ENCODE measurements around the gene TMEM256. TPM values are rescaled to one million over a fixed set of nuclear protein-coding genes. Genes with fewer than 3 reads are reported as not detected.

Gene TMEM256
- total and polyA plus RNA-seq, 4 donors: 30.0 to 130 (median 97.7) TPM

GRCh38 chr17:7416323-7416722, 12.4 kb upstream of the TMEM256 start:
- no peak overlapping the region for H3K9ac ChIP-seq (ENCODE audit: low read depth in 1 of 2, low read length in 2 of 2)
- no peaks in the 10 kb centered on the region for H3K36me3 ChIP-seq (ENCODE audit: control insufficient read depth in 4 of 4, insufficient read depth in 3 of 4, low read depth in 1 of 4, low read length in 3 of 4)
- no peak overlapping the region for H3K4me3 ChIP-seq (ENCODE audit: low read depth in 1 of 3, low read length in 3 of 3)
- 81% methylated on average over 6 of the region's 6 CpGs for WGBS
- H3K27ac ChIP-seq (ENCODE audit: low read depth in 1 of 2, low read length in 2 of 2): no peak overlapping the region
- DNase-seq (ENCODE audit: low spot score): no peak
- H3K9me3 ChIP-seq (ENCODE audit: control insufficient read depth in 4 of 4, low read length in 3 of 4): no peaks in the 10 kb centered on the region
- TF ChIP-seq HNF4G (IDR thresholded peaks at IDR 0.05) (no peak), SP1 (IDR thresholded peaks at IDR 0.05) (no peak), EGR1 (IDR thresholded peaks at IDR 0.05; ENCODE audit: low read depth in 2 of 2) (no peak), YY1 (IDR thresholded peaks at IDR 0.05) (no peak), ZBTB33 (IDR thresholded peaks at IDR 0.05) (no peak), FOXA1 (IDR thresholded peaks at IDR 0.05) (no peak), HNF4A (conservative IDR thresholded peaks at IDR 0.05) (no peak), NR2F2 (IDR thresholded peaks at IDR 0.05) (no peak), REST (IDR thresholded peaks at IDR 0.05) (no peak), FOXA2 (IDR thresholded peaks at IDR 0.05) (no peak), RAD21 (IDR thresholded peaks at IDR 0.05) (no peak)
- H3K4me1 ChIP-seq (ENCODE audit: control insufficient read depth in 4 of 4, insufficient read depth in 4 of 4, low read length in 3 of 4): no peaks in the 10 kb centered on the region
- H3K27me3 ChIP-seq (ENCODE audit: control insufficient read depth in 4 of 4, insufficient read depth in 4 of 4, low read length in 3 of 4): no peaks in the 10 kb centered on the region

- no peaks in the 10 kb centered on the region for H3K36me3 ChIP-seq (ENCODE audit: control insufficient read depth in 4 of 4, insufficient read depth in 3 of 4, low read depth in 1 of 4, low read length in 3 of 4)
- H3K27me3 ChIP-seq (ENCODE audit: control insufficient read depth in 4 of 4, insufficient read depth in 4 of 4, low read length in 3 of 4): no peaks in the 10 kb centered on the region
- 91% methylated on average over 23 of the region's 23 CpGs for WGBS
- H3K9ac ChIP-seq (ENCODE audit: low read depth in 1 of 2, low read length in 2 of 2): no peak overlapping the region
- H3K9me3 ChIP-seq (ENCODE audit: control insufficient read depth in 4 of 4, low read length in 3 of 4): no peaks in the 10 kb centered on the region
- no peaks in the 10 kb centered on the region for H3K4me1 ChIP-seq (ENCODE audit: control insufficient read depth in 4 of 4, insufficient read depth in 4 of 4, low read length in 3 of 4)
- no peak for TF ChIP-seq ATF3 (IDR thresholded peaks at IDR 0.05)
- TF ChIP-seq ZBTB33 (IDR thresholded peaks at IDR 0.05): no peak
- no peak for TF ChIP-seq GABPA (IDR thresholded peaks at IDR 0.05 in 1 of 2, conservative IDR thresholded peaks at IDR 0.05 in 1 of 2)
- TF ChIP-seq SP1 (IDR thresholded peaks at IDR 0.05): no peak
- no peak for TF ChIP-seq RAD21 (IDR thresholded peaks at IDR 0.05)
- TF ChIP-seq JUND (IDR thresholded peaks at IDR 0.05): no peak
- TF ChIP-seq EGR1 (IDR thresholded peaks at IDR 0.05; ENCODE audit: low read depth in 2 of 2): no peak
- TF ChIP-seq CTCF (IDR thresholded peaks at IDR 0.05; ENCODE audit: low read depth, low read length, missing input control): no peak
- no peak for TF ChIP-seq HNF4A (conservative IDR thresholded peaks at IDR 0.05)
- no peak for TF ChIP-seq FOXA1 (IDR thresholded peaks at IDR 0.05)
- H3K4me3 ChIP-seq (ENCODE audit: low read depth in 1 of 3, low read length in 3 of 3): no peak overlapping the region
- DNase-seq (ENCODE audit: low spot score): no peak
- H3K27ac ChIP-seq (ENCODE audit: low read depth in 1 of 2, low read length in 2 of 2): no peak overlapping the region
These were observed 11.9 kb upstream of the TMEM256 start for GRCh38 chr17:7415784-7416183.
